Epithelial cell of proximal tubule (primary cell): ENCODE results near the gene MN1. TPM values are rescaled to one million over a fixed set of nuclear protein-coding genes. Genes with fewer than 3 reads are reported as not detected.

Experiments
- DNase-seq: peaks from one replicate; pipeline ENCODE4 v3.0.0-alpha.2; 2011; ENCODE audit warnings: low read depth
- H3K4me3 ChIP-seq: 2 replicates; pipeline ENCODE4 v1.5.1; 2011; ENCODE audit warnings: low read depth, mild to moderate bottlenecking, low read length
- CTCF ChIP-seq: conservative IDR thresholded peaks from 2 replicates; pipeline ENCODE4 v1.5.1; 2012; ENCODE audit warnings: low read depth, mild to moderate bottlenecking, low read length
- total RNA-seq: library from RNA; depleted of rRNA; stranded (reverse); fragments of >200 nt; gene quantifications from 2 replicates; pipeline ENCODE4 v1.2.3, GENCODE V29; 2015

MN1 gene
- total RNA-seq, 1 donor from 2014 or later: 0.06 TPM

- TF ChIP-seq CTCF: no peak
- DNase-seq: no peak
- no peak overlapping the region for H3K4me3 ChIP-seq
Observed at GRCh38 chr22:27777128-27777527, 24.4 kb downstream of the MN1 start.

- no peak for TF ChIP-seq CTCF
- H3K4me3 ChIP-seq: no peak overlapping the region
- DNase-seq: no peak
Observed at GRCh38 chr22:27776650-27776958, 25.0 kb downstream of the MN1 start.

GRCh38 chr22:27775758-27776649, 25.6 kb downstream of the MN1 start:
- H3K4me3 ChIP-seq: no peak overlapping the region
- no peak for TF ChIP-seq CTCF
- DNase-seq: no peak

- no peak overlapping the region for H3K4me3 ChIP-seq
- DNase-seq: no peak
- no peak for TF ChIP-seq CTCF
Observed at GRCh38 chr22:27775087-27775698, 26.4 kb downstream of the MN1 start.

- H3K4me3 ChIP-seq: no peak overlapping the region
- TF ChIP-seq CTCF: no peak
- DNase-seq: no peak
Observed at GRCh38 chr22:27774200-27774599, 27.4 kb downstream of the MN1 start.

- TF ChIP-seq CTCF: no peak
- no peak overlapping the region for H3K4me3 ChIP-seq
- no peak for DNase-seq
Observed at GRCh38 chr22:27772984-27773498, 28.5 kb downstream of the MN1 start.
